SK-N-SH treated with all-trans-retinoic acid at 6 μM for 48 hours (cell line): ENCODE data around the gene LCNL1.

Source experiments
- ARNTL ChIP-seq: fragments of 450-650 bp; formaldehyde crosslinking; IDR thresholded peaks from 2 replicates; pipeline ENCODE4 v1.5.0; 2020; ENCODE audit warnings: low read depth, mild to moderate bottlenecking, moderate library complexity, borderline replicate concordance
- TCF4 ChIP-seq: fragments of 250-450 bp; sonication (Bioruptor Pico); IDR thresholded peaks from 2 replicates; pipeline ENCODE4 v1.8.0; 2021; ENCODE audit warnings: mild to moderate bottlenecking, moderate library complexity, borderline replicate concordance
- ZC3H10 ChIP-seq: fragments of 250-450 bp; sonication (Bioruptor Pico); IDR thresholded peaks from 2 replicates; pipeline ENCODE4 v1.5.1; 2021; ENCODE audit warnings: mild to moderate bottlenecking, moderate library complexity
- ZFP3 ChIP-seq: fragments of 250-450 bp; sonication (Bioruptor Pico); IDR thresholded peaks from 2 replicates; pipeline ENCODE4 v1.5.0; 2020; ENCODE audit warnings: mild to moderate bottlenecking, moderate library complexity
- ZFP30 ChIP-seq: fragments of 450-650 bp; formaldehyde crosslinking; IDR thresholded peaks from 2 replicates; pipeline ENCODE4 v1.5.0; 2022; ENCODE audit warnings: mild to moderate bottlenecking, moderate library complexity
- TF ChIP-seq, protein P1 (sequence below): fragments of 250-450 bp; sonication (Bioruptor Pico); IDR thresholded peaks from 2 replicates; pipeline ENCODE4 v1.8.0; 2020; ENCODE audit warnings: mild to moderate bottlenecking, moderate library complexity, borderline replicate concordance

DNA sequence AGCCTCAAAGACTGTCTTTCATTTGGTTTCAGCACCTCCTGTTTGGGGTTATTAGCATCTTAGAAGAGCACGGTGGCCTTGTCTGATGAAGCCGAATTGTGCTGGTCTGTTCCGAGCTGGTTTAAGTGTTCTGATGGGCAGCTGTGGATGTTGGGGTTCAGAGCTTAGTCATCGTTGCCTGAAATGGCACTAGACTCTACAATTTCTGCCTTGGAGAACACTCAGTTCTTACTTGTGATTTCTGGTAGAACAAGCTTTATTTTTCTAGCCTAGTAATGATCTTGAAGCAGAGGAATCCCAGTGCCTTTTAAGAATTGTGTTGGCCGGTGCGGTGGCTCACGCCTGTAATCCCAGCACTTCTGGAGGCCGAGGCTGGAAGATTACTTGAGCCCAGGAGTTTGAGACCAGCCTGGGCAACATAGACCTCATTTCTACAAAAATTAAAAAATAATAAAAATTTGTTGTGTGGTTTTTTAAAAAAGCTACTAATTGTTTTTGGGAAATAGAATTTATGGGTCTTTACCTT is 46.1 kb upstream of the LCNL1 start:
- TF ChIP-seq ZFP3 (CRISPR knock-in tag) (no peak), ZC3H10 (CRISPR knock-in tag) (no peak), ZFP30 (CRISPR knock-in tag) (no peak), TCF4 (CRISPR knock-in tag) (no peak), ARNTL (CRISPR knock-in tag) (no peak)
- TF ChIP-seq, protein P1, sequence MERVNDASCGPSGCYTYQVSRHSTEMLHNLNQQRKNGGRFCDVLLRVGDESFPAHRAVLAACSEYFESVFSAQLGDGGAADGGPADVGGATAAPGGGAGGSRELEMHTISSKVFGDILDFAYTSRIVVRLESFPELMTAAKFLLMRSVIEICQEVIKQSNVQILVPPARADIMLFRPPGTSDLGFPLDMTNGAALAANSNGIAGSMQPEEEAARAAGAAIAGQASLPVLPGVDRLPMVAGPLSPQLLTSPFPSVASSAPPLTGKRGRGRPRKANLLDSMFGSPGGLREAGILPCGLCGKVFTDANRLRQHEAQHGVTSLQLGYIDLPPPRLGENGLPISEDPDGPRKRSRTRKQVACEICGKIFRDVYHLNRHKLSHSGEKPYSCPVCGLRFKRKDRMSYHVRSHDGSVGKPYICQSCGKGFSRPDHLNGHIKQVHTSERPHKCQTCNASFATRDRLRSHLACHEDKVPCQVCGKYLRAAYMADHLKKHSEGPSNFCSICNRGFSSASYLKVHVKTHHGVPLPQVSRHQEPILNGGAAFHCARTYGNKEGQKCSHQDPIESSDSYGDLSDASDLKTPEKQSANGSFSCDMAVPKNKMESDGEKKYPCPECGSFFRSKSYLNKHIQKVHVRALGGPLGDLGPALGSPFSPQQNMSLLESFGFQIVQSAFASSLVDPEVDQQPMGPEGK: no peak
